Sigmoid colon (tissue), 7 donors: ENCODE measurements around the gene TMEM208. TPM values are rescaled to one million over a fixed set of nuclear protein-coding genes. Genes with fewer than 3 reads are reported as not detected.

ENCODE experiments used
- DNase-seq: peaks from one replicate; pipeline ENCODE4 v3.0.0-alpha.2; 2019
- H3K27ac ChIP-seq, 4 donors: fragments of 200-600 bp; sonication (generic); one replicate each; pipeline ENCODE4 v1.5.1; 2016 to 2019; ENCODE audit warnings: mild to moderate bottlenecking in 1 of 4
- H3K27me3 ChIP-seq, 3 donors: fragments of 200-600 bp; sonication (generic); one replicate each; pipeline ENCODE4 v1.5.1; 2019; ENCODE audit warnings: mild to moderate bottlenecking in 1 of 3
- H3K36me3 ChIP-seq, 4 donors: fragments of 200-600 bp; sonication (generic); one replicate each; pipeline ENCODE4 v1.5.1; 2016 to 2019
- H3K4me1 ChIP-seq, 4 donors: fragments of 200-600 bp; sonication (generic); one replicate each; pipeline ENCODE4 v1.5.1; 2017 to 2019
- H3K4me3 ChIP-seq, 4 donors: fragments of 200-600 bp; sonication (generic); one replicate each; pipeline ENCODE4 v1.5.1; 2017 to 2019; ENCODE audit warnings: mild to moderate bottlenecking in 2 of 4, moderate library complexity in 1 of 4
- H3K9me3 ChIP-seq, 4 donors: fragments of 200-600 bp in 3 of 4; sonication (generic) in 3 of 4; one replicate each; pipeline versions ENCODE4 v1.5.1 to v1.6.1; 2013 to 2019
- EP300 ChIP-seq, 4 donors: sonication (generic); formaldehyde crosslinking; IDR thresholded peaks; one replicate each; pipeline ENCODE4 v1.6.1; 2017; ENCODE audit warnings: antibody characterized with exemption in 4 of 4
- POLR2A ChIP-seq, 2 donors: fragments of 450-650 bp; IDR thresholded peaks; one replicate each; pipeline ENCODE4 v1.6.1; 2016; ENCODE audit warnings: antibody characterized with exemption in 2 of 2, mild to moderate bottlenecking in 2 of 2, moderate library complexity in 2 of 2
- POLR2AphosphoS5 ChIP-seq, 4 donors: sonication (generic); formaldehyde crosslinking; IDR thresholded peaks; one replicate each; pipeline ENCODE4 v1.6.1; 2017; ENCODE audit warnings: antibody characterized with exemption in 4 of 4
- WGBS, 2 donors: extraction: QIAGEN DNeasy Blood & Tissue Kit; methylation state at CpG; one replicate each; pipeline ENCODE4 v1.1.7; 2013; 5-methylcytosine and 5-hydroxymethylcytosine counted together
- intact Hi-C: fragments of 100-400 bp; cut with DNase I; formaldehyde crosslinking; loops from one replicate; pipeline ENCODE4 v1.15.1; 2023
- polyA plus RNA-seq, 3 donors: library from polyadenylated mRNA; stranded (reverse); fragments of 200-250 nt; gene quantifications; one replicate each; pipeline ENCODE4 v1.2.3, GENCODE V29; 2013
- total RNA-seq, 4 donors: library from RNA; depleted of rRNA; stranded (reverse); fragments of >200 nt; gene quantifications; one replicate each; pipeline ENCODE4 v1.1.0, GENCODE V29; 2016
- TF ChIP-seq, protein P1 (sequence below), 4 experiments: fragments of 450-650 bp in 3 of 4; fragments of 200-600 bp in 1 of 4; IDR thresholded peaks; one replicate each; pipeline ENCODE4 v1.5.1; 2016 to 2019; ENCODE audit warnings: antibody characterized with exemption in 4 of 4, mild to moderate bottlenecking in 3 of 4, moderate library complexity in 2 of 4
- donor health status: healthy with polysubstance abuse.
- donor health status: Bipolar disorder and iron deficiency.
- donor health status: healthy.

The TMEM208 gene
- total and polyA plus RNA-seq, 7 donors = 15.3 to 109 (median 31.4) TPM

- WGBS, 2 donors = 97% methylated on average over 1 of the region's 1 CpG
- intact Hi-C loops = no loop called here
- DNase-seq = no peak
- H3K4me3 ChIP-seq = no peak overlapping the region
- TF ChIP-seq, protein P1, sequence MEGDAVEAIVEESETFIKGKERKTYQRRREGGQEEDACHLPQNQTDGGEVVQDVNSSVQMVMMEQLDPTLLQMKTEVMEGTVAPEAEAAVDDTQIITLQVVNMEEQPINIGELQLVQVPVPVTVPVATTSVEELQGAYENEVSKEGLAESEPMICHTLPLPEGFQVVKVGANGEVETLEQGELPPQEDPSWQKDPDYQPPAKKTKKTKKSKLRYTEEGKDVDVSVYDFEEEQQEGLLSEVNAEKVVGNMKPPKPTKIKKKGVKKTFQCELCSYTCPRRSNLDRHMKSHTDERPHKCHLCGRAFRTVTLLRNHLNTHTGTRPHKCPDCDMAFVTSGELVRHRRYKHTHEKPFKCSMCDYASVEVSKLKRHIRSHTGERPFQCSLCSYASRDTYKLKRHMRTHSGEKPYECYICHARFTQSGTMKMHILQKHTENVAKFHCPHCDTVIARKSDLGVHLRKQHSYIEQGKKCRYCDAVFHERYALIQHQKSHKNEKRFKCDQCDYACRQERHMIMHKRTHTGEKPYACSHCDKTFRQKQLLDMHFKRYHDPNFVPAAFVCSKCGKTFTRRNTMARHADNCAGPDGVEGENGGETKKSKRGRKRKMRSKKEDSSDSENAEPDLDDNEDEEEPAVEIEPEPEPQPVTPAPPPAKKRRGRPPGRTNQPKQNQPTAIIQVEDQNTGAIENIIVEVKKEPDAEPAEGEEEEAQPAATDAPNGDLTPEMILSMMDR (IDR thresholded peaks at IDR 0.05) = no peak
- TF ChIP-seq EP300 (IDR thresholded peaks at IDR 0.05) = no peak
- TF ChIP-seq POLR2A (IDR thresholded peaks at IDR 0.05) = no peak
- no peak for TF ChIP-seq POLR2AphosphoS5 (IDR thresholded peaks at IDR 0.05)
- peaks cover 33 to 59% (median 45%) of the 10 kb centered on the region in 4 donors for H3K36me3 ChIP-seq
- no peaks in the 10 kb centered on the region for H3K9me3 ChIP-seq
- H3K27ac ChIP-seq = no peak overlapping the region
- peaks cover 1 to 32% (median 28%) of the 10 kb centered on the region in 4 donors for H3K4me1 ChIP-seq
- H3K27me3 ChIP-seq = no peaks in the 10 kb centered on the region
Measured at GRCh38 chr16:67196881-67197280, 30.0 kb upstream of the TMEM208 start.

- 61 to 84% methylated on average over 6 of the region's 6 CpGs for WGBS, 2 donors
- Histone ChIP-seq H3K27me3 (no peaks in the 10 kb centered on the region), H3K27ac (no peak overlapping the region), H3K4me3 (no peak overlapping the region), H3K4me1 (peaks cover under 1 to 28% (median 24%) of the 10 kb centered on the region in 4 donors), H3K36me3 (peaks cover 33 to 63% (median 48%) of the 10 kb centered on the region in 4 donors), H3K9me3 (no peaks in the 10 kb centered on the region)
- TF ChIP-seq, protein P1 (IDR thresholded peaks at IDR 0.05) = no peak
- no peak for TF ChIP-seq POLR2A (IDR thresholded peaks at IDR 0.05)
- intact Hi-C loops = no loop called here
- no peak for DNase-seq
Measured at GRCh38 chr16:67197704-67198103, 29.2 kb upstream of the TMEM208 start.

DNA sequence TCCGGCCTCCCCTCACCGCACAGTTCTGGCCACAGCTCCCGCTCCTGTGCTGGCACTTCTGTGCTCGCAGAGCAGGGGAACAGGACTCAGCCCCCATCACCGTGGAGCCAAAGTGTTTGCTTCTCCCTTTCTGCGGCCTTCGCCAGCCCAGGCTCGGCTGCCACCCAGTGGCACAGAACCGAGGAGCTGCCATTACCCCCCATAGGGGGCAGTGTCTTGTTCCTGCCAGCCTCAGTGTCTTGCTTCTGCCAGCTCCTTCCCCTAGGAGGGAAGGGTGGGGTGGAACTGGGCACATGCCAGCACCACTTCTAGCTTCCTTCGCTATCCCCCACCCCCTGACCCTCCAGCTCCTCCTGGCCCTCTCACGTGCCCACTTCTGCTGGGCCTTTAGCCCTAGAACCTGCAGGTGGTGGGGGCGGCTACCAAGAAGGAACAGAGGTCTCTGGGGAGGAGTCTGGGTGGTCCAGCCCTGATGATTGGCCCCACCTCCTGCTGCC, 28.6 kb upstream of the TMEM208 start:
- Histone ChIP-seq H3K36me3 (peaks cover 33 to 62% (median 48%) of the 10 kb centered on the region in 4 donors), H3K27me3 (no peaks in the 10 kb centered on the region), H3K27ac (peak overlapping the region in 1 of 4 donors; percentile 20), H3K4me3 (no peak overlapping the region), H3K9me3 (no peaks in the 10 kb centered on the region), H3K4me1 (peaks cover 0 to 22% (median 19%) of the 10 kb centered on the region in 4 donors)
- intact Hi-C loops = no loop called here
- 27 to 62% methylated on average over 12 of the region's 12 CpGs for WGBS, 2 donors
- no peak for DNase-seq
- TF ChIP-seq POLR2AphosphoS5 (IDR thresholded peaks at IDR 0.05) (no peak), EP300 (IDR thresholded peaks at IDR 0.05) (no peak), POLR2A (IDR thresholded peaks at IDR 0.05) (no peak)
- TF ChIP-seq, protein P1 (IDR thresholded peaks at IDR 0.05) = peak in 3 of 4 experiments; percentile 17 to 52 (median 33)

GRCh38 chr16:67199011-67199807, 27.7 kb upstream of the TMEM208 start, which contains the start of gene ELMO3:
TSS of gene ELMO3 (plus strand) at chr16:67199131. CDS start at chr16:67199327, 196 bp downstream.
- H3K4me3 ChIP-seq = peak within 1 kb of the TSS in 1 of 4 donors; percentile 13
- H3K27ac ChIP-seq = peak within 1 kb of the TSS in 1 of 4 donors; percentile 20
- H3K27me3 ChIP-seq = no peaks in the 10 kb centered on the region
- intact Hi-C loops = no loop called here
- no peak for DNase-seq
- H3K36me3 ChIP-seq = peaks cover 31 to 53% (median 46%) of the 10 kb centered on the region in 4 donors
- peak in 1 of 2 donors; percentile 63 for TF ChIP-seq POLR2A (IDR thresholded peaks at IDR 0.05)
- TF ChIP-seq, protein P1 (IDR thresholded peaks at IDR 0.05) = peak in 2 of 4 experiments; percentile 19 to 40
- peak in 1 of 4 donors; percentile 58 for TF ChIP-seq POLR2AphosphoS5 (IDR thresholded peaks at IDR 0.05)
- TF ChIP-seq EP300 (IDR thresholded peaks at IDR 0.05) = no peak
- no peaks in the 10 kb centered on the region for H3K9me3 ChIP-seq
- H3K4me1 ChIP-seq = peaks cover 0 to 13% (median 11%) of the 10 kb centered on the region in 4 donors
- 17 to 63% methylated on average over 61 of the region's 61 CpGs for WGBS, 2 donors
